ENCODE results near the gene CHST5. TPM values are rescaled to one million over a fixed set of nuclear protein-coding genes. Genes with fewer than 3 reads are reported as not detected.
"Not testable (repeated sequence)": the region's sequence is repeated elsewhere in the genome, so short reads cannot be mapped to it uniquely, and the experiment has no call there.

The CHST5 gene
- total RNA-seq, 1 donor from 2014 or later: 1.5 TPM

- H3K36me3 Mint-ChIP-seq (ENCODE audit: low read depth): no peaks in the 10 kb centered on the region
- no peak overlapping the region for H3K27ac Mint-ChIP-seq (ENCODE audit: unreplicated experiment)
- no peak for DNase-seq (ENCODE audit: low read depth, low spot score)
- H3K4me3 Mint-ChIP-seq: no peak overlapping the region
- H3K9me3 Mint-ChIP-seq: no peaks in the 10 kb centered on the region
- TF ChIP-seq CTCF (conservative IDR thresholded peaks at IDR 0.05): no peak
- no peaks in the 10 kb centered on the region for H3K27me3 Mint-ChIP-seq (ENCODE audit: low read depth)
- peaks cover 1% of the 10 kb centered on the region for H3K4me1 Mint-ChIP-seq
Observed at GRCh38 chr16:75501359-75501758, 34.5 kb downstream of the CHST5 start.

- not testable (repeated sequence) for H3K9me3 Mint-ChIP-seq; H3K27me3 Mint-ChIP-seq (ENCODE audit: low read depth); H3K27ac Mint-ChIP-seq (ENCODE audit: unreplicated experiment); H3K36me3 Mint-ChIP-seq (ENCODE audit: low read depth); DNase-seq (ENCODE audit: low read depth, low spot score); H3K4me3 Mint-ChIP-seq; H3K4me1 Mint-ChIP-seq
Observed at GRCh38 chr16:75498605-75499322, 37.1 kb downstream of the CHST5 start.

GRCh38 chr16:75497558-75497957 lies 38.4 kb downstream of the CHST5 start:
- H3K27me3 Mint-ChIP-seq (ENCODE audit: low read depth): peaks cover 8% of the 10 kb centered on the region
- no peak for DNase-seq (ENCODE audit: low read depth, low spot score)
- no peak overlapping the region for H3K27ac Mint-ChIP-seq (ENCODE audit: unreplicated experiment)
- no peak overlapping the region for H3K4me3 Mint-ChIP-seq
- no peak for TF ChIP-seq CTCF (conservative IDR thresholded peaks at IDR 0.05)
- no peaks in the 10 kb centered on the region for H3K36me3 Mint-ChIP-seq (ENCODE audit: low read depth)
- H3K9me3 Mint-ChIP-seq: no peaks in the 10 kb centered on the region
- peaks cover 12% of the 10 kb centered on the region for H3K4me1 Mint-ChIP-seq

- no peak for TF ChIP-seq CTCF (conservative IDR thresholded peaks at IDR 0.05)
- Mint-ChIP-seq H3K4me3 (peak within 1 kb of the TSS; percentile 91), H3K9me3 (no peaks in the 10 kb centered on the region), H3K36me3 (ENCODE audit: low read depth) (no peaks in the 10 kb centered on the region), H3K27ac (ENCODE audit: unreplicated experiment) (peak within 1 kb of the TSS; percentile 87), H3K4me1 (peaks cover 12% of the 10 kb centered on the region), H3K27me3 (ENCODE audit: low read depth) (peaks cover 8% of the 10 kb centered on the region)
- DNase-seq (ENCODE audit: low read depth, low spot score): peak; percentile 59
Observed at GRCh38 chr16:75495076-75495674, 40.7 kb downstream of the CHST5 start, which contains the start of gene CHST6. Gene CHST6 (minus strand): TSS chr16:75495441. CDS start chr16:75479828, 15,613 bp downstream.

GRCh38 chr16:75494661-75495075 lies 41.2 kb downstream of the CHST5 start:
- peak overlapping the region; percentile 87 for H3K27ac Mint-ChIP-seq (ENCODE audit: unreplicated experiment)

More at GRCh38 chr16:75494661-75495075, 41.2 kb downstream of the CHST5 start:
- Mint-ChIP-seq H3K27me3 (ENCODE audit: low read depth) (peaks cover 8% of the 10 kb centered on the region), H3K4me1 (peaks cover 12% of the 10 kb centered on the region), H3K9me3 (no peaks in the 10 kb centered on the region), H3K36me3 (ENCODE audit: low read depth) (no peaks in the 10 kb centered on the region), H3K4me3 (peak overlapping the region; percentile 91)
- TF ChIP-seq CTCF (conservative IDR thresholded peaks at IDR 0.05): no peak
- DNase-seq (ENCODE audit: low read depth, low spot score): peak; percentile 18

Measured in neural crest cell (in vitro differentiated cells).